GM19395 (cell line): Measurements from ENCODE around the gene PIK3C2G.
"Not testable (repeated sequence)": the region's sequence is repeated elsewhere in the genome, so short reads cannot be mapped to it uniquely, and the experiment has no call there.

Experiments
- ATAC-seq: cut with Tn5 transposase; IDR thresholded peaks from one replicate; pipeline ENCODE4 v1.9.1; 2021; ENCODE audit warnings: mild to moderate bottlenecking, moderate library complexity; ENCODE audit not compliant: unreplicated experiment

Gene PIK3C2G

GRCh38 chr12:18693986-18694385 lies 432.7 kb downstream of the PIK3C2G start:
- ATAC-seq: not testable (repeated sequence)

GRCh38 chr12:18696971-18697602 lies 435.8 kb downstream of the PIK3C2G start:
- ATAC-seq: no peak
